Measurements from ENCODE around the gene ANTXR1.

DNA sequence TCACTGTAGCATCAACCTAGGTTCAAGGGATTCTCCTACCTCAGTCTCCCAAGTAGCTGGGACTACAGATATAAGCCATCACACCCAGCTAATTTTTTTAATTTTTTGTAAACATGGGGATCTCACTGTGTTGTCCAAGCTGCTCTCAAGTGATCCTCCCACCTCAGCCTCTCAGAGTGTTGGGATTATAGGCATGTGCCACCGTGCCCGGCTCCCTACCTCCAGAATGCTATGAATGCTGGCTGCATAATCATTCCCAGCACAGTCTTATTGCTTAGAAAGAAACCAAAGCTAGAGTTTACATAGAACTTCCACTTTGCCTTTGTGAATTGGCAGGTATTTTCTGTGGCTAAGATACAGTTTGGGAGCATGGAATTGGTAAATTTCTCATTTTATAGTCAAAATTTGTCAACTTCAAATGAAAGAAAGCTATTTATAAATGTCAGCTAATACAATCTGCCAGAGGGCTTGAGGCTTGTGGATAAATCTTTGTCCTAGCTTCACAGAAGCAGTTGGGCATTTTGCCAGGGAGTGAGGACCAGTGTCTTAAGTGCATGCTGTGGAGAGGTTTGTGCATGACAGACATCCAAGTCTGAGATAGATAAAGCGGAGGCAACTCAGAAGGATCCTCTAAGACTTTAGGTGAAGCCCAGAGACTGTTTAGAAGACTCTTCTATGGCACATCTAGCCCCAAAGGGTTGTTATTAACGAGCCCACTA lies 175.4 kb downstream of the ANTXR1 start:
- TF ChIP-seq, protein P1, sequence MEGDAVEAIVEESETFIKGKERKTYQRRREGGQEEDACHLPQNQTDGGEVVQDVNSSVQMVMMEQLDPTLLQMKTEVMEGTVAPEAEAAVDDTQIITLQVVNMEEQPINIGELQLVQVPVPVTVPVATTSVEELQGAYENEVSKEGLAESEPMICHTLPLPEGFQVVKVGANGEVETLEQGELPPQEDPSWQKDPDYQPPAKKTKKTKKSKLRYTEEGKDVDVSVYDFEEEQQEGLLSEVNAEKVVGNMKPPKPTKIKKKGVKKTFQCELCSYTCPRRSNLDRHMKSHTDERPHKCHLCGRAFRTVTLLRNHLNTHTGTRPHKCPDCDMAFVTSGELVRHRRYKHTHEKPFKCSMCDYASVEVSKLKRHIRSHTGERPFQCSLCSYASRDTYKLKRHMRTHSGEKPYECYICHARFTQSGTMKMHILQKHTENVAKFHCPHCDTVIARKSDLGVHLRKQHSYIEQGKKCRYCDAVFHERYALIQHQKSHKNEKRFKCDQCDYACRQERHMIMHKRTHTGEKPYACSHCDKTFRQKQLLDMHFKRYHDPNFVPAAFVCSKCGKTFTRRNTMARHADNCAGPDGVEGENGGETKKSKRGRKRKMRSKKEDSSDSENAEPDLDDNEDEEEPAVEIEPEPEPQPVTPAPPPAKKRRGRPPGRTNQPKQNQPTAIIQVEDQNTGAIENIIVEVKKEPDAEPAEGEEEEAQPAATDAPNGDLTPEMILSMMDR (IDR thresholded peaks at IDR 0.05) = no peak
- TF ChIP-seq POLR2AphosphoS5 (IDR thresholded peaks at IDR 0.05) = no peak
- no peak for TF ChIP-seq POLR2A (IDR thresholded peaks at IDR 0.05)
